ENCODE results near the gene MRPL23.

The MRPL23 gene

GRCh38 chr11:1932105-1932480 is 15.0 kb upstream of the MRPL23 start:
- DNase-seq (ENCODE audit: low spot score): peak; percentile 23
- TF ChIP-seq, protein P1, sequence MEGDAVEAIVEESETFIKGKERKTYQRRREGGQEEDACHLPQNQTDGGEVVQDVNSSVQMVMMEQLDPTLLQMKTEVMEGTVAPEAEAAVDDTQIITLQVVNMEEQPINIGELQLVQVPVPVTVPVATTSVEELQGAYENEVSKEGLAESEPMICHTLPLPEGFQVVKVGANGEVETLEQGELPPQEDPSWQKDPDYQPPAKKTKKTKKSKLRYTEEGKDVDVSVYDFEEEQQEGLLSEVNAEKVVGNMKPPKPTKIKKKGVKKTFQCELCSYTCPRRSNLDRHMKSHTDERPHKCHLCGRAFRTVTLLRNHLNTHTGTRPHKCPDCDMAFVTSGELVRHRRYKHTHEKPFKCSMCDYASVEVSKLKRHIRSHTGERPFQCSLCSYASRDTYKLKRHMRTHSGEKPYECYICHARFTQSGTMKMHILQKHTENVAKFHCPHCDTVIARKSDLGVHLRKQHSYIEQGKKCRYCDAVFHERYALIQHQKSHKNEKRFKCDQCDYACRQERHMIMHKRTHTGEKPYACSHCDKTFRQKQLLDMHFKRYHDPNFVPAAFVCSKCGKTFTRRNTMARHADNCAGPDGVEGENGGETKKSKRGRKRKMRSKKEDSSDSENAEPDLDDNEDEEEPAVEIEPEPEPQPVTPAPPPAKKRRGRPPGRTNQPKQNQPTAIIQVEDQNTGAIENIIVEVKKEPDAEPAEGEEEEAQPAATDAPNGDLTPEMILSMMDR (IDR thresholded peaks at IDR 0.05; ENCODE audit: extremely low read depth, missing control alignments): no peak

DNA sequence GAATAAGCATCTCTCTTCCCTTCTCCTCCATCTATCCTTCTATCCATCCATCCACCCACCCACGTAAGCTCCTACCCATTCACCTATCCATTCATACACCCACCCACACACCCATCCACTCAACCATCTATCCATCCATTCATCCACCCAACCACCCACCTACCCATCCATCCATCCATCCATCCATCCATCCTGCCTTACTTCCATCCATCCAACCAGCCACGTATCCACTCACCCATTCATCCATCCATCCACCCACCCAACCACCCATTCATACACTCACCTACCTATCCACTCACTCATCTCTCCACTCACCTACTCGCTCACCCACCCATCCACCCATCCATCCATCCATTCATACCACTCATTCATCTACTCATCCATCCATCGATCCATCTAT is 14.5 kb upstream of the MRPL23 start:
- TF ChIP-seq, protein P1 (IDR thresholded peaks at IDR 0.05; ENCODE audit: extremely low read depth, missing control alignments): no peak
- no peak for DNase-seq (ENCODE audit: low spot score)

DNA sequence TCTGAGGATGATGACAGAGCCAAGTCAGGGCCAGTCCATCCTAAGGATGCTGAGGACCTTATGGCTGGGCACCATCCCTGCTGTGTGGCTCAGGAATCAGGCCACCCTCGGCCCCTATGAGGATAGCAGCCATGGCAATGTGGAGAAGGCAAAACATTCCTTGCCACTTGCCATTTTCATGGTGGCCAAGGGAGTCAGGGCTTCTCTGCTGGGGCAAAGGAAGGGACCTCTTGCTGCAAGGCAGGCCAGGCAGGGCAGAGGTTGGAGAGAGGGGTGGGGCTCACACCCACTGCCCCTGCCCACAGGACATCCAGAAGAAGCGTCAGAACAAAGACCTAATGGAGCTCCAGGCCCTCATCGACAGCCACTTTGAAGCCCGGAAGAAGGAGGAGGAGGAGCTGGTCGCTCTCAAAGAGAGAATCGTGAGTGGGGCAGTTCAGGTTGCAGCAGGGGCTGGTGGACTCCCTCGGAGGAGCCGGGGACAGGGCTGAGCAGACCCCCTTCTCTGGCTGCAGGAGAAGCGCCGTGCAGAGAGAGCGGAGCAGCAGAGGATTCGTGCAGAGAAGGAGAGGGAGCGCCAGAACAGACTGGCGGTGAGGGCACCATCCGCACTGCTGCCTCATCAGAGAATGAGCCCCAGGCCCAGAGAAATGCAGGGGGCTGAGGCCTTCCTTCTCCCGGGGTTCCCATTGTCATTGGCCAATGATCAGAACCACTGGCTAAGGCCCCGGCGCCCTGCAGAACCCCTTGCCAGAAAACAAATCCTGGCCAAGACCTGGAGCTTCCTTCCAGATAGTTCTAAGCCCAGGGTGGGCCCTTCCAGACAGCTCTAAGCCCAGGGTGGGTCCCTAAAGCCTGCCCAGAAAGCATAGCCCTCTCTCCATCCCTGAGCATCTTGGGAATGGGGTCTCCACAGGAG is 13.5 kb upstream of the MRPL23 start:
- TF ChIP-seq, protein P1 (IDR thresholded peaks at IDR 0.05; ENCODE audit: extremely low read depth, missing control alignments): no peak
- no peak for DNase-seq (ENCODE audit: low spot score)

DNA sequence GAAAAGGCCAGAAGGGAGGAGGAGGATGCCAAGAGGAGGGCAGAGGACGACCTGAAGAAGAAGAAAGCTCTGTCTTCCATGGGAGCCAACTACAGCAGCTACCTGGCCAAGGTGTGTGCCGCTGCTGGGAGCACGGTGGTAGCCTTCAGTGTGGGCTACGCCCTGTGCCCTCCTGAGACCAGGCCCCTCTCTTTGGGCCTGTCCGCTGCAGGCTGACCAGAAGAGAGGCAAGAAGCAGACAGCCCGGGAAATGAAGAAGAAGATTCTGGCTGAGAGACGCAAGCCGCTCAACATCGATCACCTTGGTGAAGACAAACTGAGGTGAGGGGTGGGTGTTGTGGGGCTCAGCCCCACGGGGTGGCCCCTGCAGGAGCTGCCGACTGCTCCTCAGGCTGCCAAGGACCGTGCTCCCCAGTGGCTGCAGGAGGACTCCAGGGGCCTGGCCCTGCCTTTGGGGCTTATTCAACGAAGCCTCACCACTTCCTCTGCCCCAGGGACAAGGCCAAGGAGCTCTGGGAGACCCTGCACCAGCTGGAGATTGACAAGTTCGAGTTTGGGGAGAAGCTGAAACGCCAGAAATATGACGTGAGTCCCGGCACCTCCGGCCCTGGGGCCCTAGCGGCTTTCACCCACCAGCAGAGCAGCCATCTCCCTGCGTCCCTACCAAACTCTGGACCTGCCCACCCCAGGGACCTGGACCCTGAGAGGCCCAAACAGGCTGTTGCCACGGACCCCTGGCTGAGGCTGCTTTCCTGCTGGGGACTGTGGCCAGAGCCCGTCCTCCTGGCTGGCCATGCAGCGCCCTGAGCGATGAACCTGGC is 12.6 kb upstream of the MRPL23 start:
- TF ChIP-seq, protein P1 (IDR thresholded peaks at IDR 0.05; ENCODE audit: extremely low read depth, missing control alignments): no peak
- DNase-seq (ENCODE audit: low spot score): peak; percentile 32

DNA sequence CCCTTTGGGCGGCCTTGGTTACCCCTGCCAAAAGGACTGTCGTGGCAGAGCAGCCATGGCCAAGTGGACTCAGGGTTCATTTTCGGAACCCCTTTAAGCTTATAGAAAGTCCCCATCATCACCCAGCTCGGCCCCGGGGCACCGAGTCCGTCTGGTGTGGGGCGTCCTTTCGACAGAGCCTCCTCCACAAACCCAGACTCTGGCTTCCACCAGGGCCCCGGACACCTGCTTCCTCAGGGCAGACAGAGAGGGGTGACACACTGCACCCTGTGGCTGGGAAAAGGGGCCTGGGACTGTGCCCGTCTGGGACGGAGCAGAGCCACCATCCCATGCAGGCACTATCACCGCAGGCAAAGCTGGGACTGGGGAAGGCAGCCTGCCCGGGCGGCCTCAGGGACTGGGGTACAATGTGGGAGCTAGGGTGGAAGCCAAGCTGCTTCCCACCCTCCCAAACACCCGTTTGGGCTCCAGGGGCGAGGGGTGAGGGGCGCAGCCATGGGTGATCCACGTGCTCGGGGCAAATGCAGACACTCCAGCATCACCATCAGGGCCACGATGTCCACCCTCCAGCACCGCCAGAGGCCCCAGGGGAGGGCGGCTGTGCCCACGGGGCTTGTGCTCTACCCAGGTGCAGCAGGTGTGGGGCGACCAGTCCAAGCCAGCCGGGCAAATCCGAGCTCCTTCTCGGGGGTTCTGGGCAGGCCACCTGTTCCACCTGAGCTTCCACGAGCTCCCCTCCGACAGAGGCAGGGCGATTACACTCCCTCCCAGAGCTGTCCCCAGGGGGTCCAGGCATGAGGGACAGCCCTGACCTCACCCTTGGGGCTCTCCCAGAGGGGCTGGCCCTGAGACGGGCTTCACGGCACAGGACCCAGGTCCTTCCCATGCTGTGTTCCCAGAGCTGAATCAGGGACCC is 11.7 kb upstream of the MRPL23 start:
- TF ChIP-seq, protein P1 (IDR thresholded peaks at IDR 0.05; ENCODE audit: extremely low read depth, missing control alignments): no peak
- peak; percentile 20 for DNase-seq (ENCODE audit: low spot score)

- TF ChIP-seq, protein P1 (IDR thresholded peaks at IDR 0.05; ENCODE audit: extremely low read depth, missing control alignments): no peak
- DNase-seq (ENCODE audit: low spot score): no peak
Observed at GRCh38 chr11:1936072-1936780, 10.9 kb upstream of the MRPL23 start.

Measured in GM20000 (cell line).